ENCODE results near the gene THAP8. TPM values are rescaled to one million over a fixed set of nuclear protein-coding genes. Genes with fewer than 3 reads are reported as not detected.
"Not testable (repeated sequence)": the region's sequence is repeated elsewhere in the genome, so short reads cannot be mapped to it uniquely, and the experiment has no call there.

Gene THAP8
- total RNA-seq, 1 donor from 2014 or later, result 4.0 TPM

DNA sequence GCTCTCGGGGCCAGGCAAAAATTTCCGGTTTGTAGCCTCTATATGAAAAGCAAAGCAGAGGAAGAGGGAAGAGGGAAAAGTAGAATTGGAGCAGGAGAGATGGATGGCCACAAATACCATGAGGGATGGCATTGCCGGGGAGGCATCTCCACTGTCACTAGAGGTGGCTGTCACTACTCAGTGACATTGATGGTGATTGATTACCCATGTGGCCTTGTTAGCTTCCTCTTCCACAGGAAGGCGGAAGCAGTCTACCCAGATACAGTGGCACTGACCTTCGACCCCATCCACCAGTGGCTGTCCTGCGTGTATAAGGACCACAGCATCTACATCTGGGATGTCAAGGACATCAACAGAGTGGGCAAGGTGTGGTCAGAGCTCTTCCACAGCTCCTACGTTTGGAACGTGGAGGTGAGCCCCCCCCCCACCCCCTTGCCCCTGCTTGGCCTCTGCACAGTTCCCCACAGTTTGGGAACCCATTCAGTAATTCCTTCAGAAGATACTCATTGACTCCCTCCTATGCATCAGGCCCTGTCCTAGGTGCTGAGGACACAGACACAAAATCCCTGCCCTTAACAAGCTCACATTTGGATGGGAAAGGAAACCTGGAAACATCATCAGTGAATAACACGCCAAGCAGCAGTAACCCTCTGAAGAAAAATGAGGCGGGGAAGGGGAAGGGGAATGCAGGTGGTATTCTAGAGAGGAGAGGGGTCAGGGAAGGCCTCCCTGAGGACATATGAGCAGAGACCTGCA is 19.2 kb upstream of the THAP8 start:
- ATAC-seq (no peak), DNase-seq (no peak)
- intact Hi-C loops (cut with micrococcal nuclease), result no loop called here

DNA sequence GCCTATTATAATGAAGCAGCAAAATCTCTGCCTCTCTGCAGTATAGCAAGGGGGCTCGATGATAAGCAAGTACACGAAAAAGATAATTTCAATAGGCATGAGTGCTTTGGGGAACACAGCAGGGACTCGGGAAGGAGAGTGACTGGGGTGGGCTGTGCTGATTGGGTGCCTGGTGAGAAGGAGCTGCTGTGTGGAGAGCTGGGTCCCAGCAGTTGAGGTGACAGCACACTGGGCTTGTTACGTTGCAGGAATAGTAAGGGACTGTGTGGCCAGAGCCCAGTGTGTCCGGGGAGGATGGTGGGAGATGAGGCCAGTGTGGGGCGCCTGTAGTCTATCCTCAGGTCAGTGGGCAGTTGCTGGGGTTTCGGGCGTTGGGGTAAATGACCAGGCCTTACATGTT is 18.0 kb upstream of the THAP8 start:
- intact Hi-C loops (cut with micrococcal nuclease), result no loop called here
- ATAC-seq (no peak), DNase-seq (no peak)

DNA sequence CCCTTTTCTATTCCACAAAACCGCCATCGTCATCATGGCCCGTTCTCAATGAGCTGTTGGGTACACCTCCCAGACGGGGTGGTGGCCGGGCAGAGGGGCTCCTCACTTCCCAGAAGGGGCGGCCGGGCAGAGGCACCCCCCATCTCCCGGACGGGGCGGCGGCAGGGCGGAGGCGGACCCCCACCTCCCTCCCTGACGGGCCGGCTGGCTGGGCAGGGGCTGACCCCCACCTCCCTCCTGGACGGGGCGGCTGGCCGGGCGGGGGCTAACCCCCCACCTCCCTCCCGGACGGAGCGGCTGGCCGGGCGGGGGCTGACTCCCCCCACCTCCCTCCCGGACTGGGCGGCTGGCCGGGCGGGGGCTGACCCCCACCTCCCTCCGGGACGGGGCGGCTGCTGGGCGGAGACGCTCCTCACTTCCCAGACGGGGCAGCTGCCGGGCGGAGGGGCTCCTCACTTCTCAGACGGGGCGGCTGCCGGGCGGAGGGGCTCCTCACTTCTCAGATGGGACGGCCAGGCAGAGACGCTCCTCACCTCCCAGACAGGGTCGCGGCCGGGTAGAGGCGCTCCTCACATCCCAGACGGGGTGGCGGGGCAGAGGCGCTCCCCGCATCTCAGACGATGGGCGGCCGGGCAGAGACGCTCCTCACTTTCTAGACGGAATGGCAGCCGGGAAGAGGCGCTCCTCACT is 14.9 kb upstream of the THAP8 start:
- ATAC-seq; DNase-seq; intact Hi-C loops (cut with micrococcal nuclease): not testable (repeated sequence)

GRCh38 chr19:36067681-36068080 is 13.6 kb upstream of the THAP8 start:
- DNase-seq (no peak), ATAC-seq (no peak)
- intact Hi-C loops (cut with micrococcal nuclease), result no loop called here

DNA sequence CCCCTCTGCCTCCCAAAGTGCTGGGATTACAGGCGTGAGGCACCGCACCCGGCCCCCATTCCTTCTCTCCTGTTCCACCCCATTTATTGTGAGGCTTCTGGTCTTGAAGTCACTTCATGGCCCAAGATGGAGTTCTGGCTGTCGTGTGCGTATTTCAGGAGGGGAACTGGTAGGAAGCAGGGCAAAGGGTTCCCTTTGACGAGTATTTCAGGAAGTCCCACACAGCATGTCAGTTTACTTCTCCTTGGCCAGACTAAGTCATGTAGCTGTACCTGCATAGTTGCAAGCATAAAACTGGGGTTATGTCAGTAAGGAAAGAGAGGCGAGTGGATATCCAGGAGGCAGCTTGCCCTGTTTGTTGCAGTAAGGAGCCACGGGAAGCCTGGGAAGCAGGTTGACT is 10.7 kb upstream of the THAP8 start:
- intact Hi-C loops (cut with micrococcal nuclease), result no loop called here
- ATAC-seq (no peak), DNase-seq (no peak)

DNA sequence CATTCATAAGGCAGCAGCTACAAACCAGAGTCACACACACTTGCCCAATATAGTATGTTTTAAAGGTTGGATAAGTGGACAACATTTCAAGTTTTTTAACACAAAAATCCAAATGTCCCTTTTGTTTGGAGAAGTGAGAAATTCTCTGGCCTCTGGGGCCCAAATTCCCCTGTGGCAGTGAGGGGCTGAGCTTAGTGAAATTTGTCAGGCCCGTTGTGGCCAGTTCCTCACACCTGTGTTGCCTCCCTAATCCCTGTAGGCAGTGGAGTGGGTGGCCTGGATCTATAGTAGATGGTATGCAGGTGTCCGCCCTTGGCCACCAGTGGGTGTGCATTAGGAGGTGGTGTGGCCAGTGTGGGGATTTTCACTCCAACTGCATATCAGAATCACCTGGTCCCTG is 7.3 kb upstream of the THAP8 start:
- ATAC-seq, result no peak
- DNase-seq, result no peak
- intact Hi-C loops (cut with micrococcal nuclease), result no loop called here

GRCh38 chr19:36060430-36060829 is 6.3 kb upstream of the THAP8 start:
- peak; percentile 88 for ATAC-seq
- peak; percentile 71 for DNase-seq
- intact Hi-C loops (cut with micrococcal nuclease), result no loop called here

DNA sequence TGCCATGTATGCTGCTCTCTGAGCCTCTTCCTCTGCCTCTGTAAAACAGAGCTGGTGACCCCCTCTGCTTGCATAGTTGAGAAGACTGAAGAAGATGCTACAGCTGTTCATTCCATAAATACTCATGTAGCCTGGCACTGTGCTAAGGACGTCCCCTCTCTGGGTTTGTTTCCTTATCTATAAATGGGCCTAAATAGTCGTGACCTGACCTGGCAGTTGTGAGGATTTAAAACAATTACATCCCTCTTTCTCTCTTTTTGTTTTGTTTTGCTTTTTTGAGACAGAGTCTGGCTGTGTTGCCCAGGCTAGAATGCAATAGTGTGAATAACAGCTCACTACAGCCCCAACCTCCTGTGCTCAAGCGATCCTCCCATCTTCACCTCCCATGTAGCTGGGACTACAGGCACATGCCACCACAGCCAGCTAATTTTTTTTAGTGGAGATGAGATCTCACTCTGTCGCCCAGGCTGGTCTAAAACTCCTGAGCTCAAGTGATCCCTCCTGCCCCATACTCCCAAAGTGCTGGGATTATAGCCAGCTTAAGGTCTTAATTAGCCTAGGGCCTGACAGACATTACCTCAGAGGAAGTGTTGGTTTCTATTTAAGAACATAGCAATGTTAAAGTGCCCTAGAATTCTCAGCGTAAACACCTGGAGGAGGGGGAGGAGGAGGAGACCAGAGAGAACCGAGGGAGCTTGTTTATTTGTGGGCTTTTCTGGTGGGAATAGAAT is 5.3 kb upstream of the THAP8 start:
- intact Hi-C loops (cut with micrococcal nuclease), result no loop called here
- no peak for ATAC-seq

GRCh38 chr19:36058481-36059179 is 4.5 kb upstream of the THAP8 start:
- ATAC-seq, result no peak
- intact Hi-C loops (cut with micrococcal nuclease), result no loop called here
- no peak for DNase-seq

More for the DNA sequence above, 5.3 kb upstream of the THAP8 start:
- no peak for DNase-seq

DNA sequence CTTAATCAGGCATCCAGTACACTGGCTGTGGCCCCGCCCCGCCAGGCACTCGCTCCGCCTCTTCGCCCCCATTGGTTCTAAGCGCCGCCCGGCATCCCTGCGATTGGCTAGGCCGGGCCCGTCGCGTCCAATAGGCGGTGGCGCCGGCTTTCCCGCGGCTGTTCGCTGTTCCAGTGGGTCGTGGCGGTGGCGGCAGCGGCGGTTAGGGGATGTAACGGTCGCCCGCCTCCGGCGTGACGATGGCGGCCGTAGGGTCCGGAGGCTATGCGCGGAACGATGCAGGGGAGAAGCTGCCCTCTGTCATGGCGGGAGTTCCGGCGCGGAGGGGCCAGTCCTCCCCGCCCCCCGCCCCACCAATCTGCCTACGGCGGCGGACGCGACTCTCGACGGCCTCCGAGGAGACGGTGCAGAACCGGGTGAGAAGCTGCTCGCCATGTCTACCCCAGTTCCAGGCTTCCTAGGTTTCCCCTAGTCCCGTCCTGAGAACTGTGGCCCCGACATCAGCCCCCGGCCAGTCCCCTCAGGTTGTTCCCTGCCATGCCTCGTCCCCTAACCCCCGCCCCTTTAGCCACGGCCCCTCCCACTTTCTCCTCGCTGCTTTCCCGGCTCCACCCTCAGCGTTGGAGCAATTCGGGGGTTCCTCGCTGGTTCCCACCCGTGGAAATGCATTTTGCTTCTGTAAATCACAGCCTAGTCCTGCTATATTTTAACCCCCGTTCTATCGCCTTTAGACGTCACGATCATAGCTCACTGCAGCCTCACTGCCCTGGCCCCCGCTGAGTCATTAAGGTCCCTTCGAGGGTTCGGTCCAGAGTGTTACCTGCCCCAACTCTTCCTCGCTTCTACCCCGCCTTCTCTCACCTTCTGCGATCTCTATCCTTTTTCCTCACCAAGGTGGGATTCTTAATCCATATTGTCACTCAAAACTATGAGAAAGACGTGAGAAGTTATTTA is 925 bp upstream of the THAP8 start, which contains the start of gene WDR62:
WDR62 (plus strand) TSS at position 165 of the 954 bp plus-strand sequence; CDS start at position 240, 75 bp downstream.
- intact Hi-C loops (cut with micrococcal nuclease), result no loop called here
- peak; percentile 86 for ATAC-seq
- peak; percentile 97 for DNase-seq

GRCh38 chr19:36051637-36052036 is 2.4 kb downstream of the THAP8 start:
- DNase-seq (no peak), ATAC-seq (no peak)
- intact Hi-C loops (cut with micrococcal nuclease), result no loop called here

DNA sequence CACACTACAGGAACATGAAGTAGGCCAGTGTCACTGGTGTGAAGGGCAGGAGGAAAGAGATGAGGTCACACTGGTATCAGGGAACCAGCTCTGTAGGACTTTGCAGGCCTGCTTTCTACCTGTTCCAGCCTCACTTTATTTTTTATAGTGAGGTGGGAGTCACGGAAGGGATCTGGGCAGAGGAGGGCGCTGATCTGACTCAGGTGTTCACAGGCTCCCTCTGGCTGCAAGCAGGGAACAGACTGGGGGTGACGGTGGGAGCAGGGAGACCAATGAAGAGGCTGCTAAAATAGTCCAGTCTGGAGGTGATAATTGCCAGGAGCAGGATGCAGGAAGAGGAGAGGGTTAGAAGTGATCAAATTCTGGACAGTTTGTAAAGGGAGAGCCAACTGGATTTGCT is 2.8 kb downstream of the THAP8 start:
- ATAC-seq, result no peak
- intact Hi-C loops (cut with micrococcal nuclease), result no loop called here

DNA sequence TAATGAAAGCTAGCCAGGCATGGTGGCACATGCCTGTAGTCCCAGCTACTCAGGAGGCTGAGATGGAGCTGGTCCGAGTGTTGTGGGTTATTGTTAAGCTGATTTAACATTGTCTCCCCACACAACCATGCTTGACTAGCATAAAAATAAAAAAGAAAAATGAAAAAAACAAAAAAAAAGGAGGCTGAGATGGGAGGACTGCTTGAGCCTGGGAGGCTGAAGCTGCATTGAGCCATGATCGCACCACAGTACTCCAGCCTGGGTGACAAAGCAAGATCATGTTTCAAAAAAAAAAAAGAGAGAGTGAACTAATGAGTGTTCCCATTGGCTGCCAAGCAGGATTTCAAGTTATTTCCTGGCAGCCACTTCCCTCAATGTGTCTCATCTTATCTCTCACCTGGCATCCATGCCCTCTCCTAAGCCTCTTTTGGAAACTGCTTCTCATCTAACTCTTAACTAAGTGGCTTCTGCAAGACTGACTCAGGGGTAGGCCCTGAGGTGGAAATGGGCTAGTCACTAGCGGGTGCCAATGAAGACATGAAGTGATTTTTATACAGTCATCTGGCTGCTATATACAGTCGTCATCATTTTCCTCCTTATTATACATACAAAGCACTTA is 4.9 kb downstream of the THAP8 start:
- DNase-seq (no peak), ATAC-seq (no peak)
- intact Hi-C loops (cut with micrococcal nuclease), result no loop called here

More for the DNA sequence above, 2.8 kb downstream of the THAP8 start:
- no peak for DNase-seq

DNA sequence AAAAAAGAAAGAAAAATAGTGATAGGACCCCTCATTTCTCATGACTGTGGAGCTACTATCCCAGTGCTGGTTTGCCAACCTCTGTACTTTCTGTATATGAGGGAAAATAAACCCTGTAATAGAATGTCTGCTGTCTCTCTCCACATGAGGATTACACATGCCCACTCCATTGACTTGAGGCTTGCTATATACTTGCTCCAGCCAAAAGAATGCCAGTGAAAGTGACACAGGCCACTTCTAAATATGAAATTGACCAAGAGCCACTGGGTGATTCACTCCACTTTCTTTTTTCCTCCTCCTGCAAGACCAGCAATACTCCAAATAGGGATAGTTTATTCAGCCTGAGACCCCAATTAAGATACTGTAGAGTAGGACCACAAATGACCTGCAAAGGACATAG is 6.2 kb downstream of the THAP8 start:
- ATAC-seq (no peak), DNase-seq (no peak)
- intact Hi-C loops (cut with micrococcal nuclease), result no loop called here

GRCh38 chr19:36046443-36047050 is 7.5 kb downstream of the THAP8 start:
- ATAC-seq (no peak), DNase-seq (no peak)
- intact Hi-C loops (cut with micrococcal nuclease), result no loop called here

DNA sequence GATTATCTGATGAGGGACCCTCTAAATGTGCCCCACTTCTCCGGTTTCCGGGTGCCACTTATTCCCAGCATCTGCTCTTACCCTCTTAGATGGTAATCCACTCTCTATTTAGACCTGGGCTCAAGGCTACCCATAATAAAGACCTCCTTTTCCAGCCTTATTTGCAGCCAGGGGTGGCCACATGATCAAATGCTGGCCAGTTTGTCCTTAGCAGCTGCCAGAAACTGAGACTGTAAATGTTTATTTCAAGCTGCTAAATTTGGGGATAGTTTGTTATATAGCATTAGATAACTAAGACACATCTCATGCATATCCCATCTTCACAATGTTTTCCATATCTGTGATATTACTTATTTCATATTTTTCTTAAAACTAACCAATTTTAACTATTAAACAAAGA is 10.1 kb downstream of the THAP8 start:
- DNase-seq, result no peak
- intact Hi-C loops (cut with micrococcal nuclease), result no loop called here
- ATAC-seq, result no peak

DNA sequence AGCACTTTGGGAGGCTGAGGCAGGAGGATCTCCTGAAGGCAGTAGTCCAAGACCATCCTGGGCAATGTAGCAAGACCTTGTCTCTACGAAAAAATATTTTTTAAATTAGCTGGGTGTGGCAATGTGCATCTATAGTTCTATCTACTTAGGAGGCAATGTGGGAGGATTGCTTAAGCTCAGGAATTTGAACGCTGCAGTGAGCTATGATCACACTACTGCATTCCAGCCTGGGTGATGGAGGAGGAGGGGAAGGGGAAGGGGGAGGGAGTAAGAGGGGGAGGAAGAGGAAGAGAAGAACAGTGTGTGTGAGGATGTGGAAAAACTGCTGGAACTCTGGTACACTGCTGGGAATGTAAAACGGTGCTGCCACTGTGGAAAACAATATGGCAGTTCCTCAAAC is 12.3 kb downstream of the THAP8 start:
- intact Hi-C loops (cut with micrococcal nuclease), result no loop called here
- DNase-seq (no peak), ATAC-seq (peak; percentile 57)

DNA sequence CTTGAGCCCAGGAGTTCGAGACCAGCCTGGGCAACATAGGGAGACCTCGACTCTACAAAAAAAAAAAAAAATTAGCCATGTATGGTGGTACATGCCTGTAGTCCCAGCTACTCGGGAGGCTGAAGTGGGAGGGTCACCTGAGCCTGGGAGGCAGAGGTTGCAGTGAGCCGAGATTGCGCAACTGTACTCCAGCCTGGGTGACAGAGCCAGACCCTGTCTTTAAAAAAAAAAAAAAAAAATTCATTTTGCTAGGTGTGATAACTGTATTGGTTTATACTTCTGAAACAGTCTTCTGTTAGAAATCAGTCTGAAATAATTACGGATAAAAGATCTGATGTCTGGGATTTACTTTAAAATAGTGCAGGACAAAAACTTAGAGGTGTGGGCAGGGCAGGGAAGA is 13.0 kb downstream of the THAP8 start:
- ATAC-seq; DNase-seq; intact Hi-C loops (cut with micrococcal nuclease): not testable (repeated sequence)

Measured in left ventricle myocardium superior (tissue), 1 donor.